ENCODE results near the gene MRPL28.

GRCh38 chr16:371515-372301 lies 1.4 kb upstream of the MRPL28 start:
- TF ChIP-seq CTCF (IDR thresholded peaks at IDR 0.05) (no peak), POLR2A (IDR thresholded peaks at IDR 0.05) (no peak)
